GM18511 (cell line): Measurements from ENCODE around the gene MTUS2.

Source experiments
- ATAC-seq: cut with Tn5 transposase; IDR thresholded peaks from one replicate; pipeline ENCODE4 v1.9.1; 2021; ENCODE audit warnings: mild to moderate bottlenecking, moderate library complexity; ENCODE audit not compliant: unreplicated experiment

The MTUS2 gene

DNA sequence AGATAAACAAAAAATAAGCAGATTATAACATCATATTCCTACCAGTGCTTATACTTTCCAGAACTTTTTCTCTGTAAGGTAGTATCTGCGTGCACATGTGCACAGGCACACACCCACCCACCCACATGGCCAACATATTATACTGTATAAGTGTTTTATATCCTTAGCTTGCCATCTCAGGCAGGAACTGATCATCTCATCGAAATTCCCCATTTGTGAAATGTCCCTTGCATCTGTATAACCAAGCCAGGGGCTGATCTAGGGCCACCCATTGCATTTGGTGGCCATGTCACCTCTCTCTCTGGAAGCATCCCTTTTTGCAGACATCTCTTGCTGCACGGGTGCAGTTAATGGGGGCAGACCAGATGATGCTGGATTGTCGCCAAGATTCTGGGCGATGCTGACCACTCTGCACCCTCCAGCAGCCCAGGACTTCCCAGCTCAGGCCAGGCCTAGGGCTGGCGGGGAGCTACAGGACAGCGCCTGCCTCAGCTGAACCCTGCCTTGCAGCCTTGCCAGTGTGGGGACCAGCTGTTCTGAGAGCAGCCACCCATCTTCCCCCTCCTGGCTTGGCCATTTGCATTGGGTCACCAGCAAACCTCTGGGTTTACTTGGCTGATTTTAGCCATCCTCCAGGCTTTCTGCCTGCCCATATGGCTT, 679.5 kb downstream of the MTUS2 start:
- ATAC-seq, result no peak

DNA sequence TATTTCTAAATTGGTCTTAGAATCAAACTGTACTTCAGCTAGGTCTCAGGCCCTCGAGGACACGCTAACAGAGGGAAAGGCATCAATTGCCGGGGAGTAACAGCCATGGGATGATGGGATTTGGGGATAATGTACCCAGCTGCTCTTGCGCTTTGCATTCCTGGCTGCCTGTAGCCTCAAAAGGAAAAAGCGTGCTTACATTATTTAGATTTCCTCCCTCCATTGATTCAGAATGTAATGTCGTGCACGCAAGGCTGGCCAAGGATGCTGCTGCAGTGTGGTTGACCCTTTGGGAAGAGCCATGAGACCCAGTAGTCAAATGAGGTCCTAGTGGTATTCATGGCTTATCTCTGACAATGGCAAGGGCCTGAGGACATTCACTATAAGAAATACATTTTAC, 680.2 kb downstream of the MTUS2 start:
- ATAC-seq, result no peak

DNA sequence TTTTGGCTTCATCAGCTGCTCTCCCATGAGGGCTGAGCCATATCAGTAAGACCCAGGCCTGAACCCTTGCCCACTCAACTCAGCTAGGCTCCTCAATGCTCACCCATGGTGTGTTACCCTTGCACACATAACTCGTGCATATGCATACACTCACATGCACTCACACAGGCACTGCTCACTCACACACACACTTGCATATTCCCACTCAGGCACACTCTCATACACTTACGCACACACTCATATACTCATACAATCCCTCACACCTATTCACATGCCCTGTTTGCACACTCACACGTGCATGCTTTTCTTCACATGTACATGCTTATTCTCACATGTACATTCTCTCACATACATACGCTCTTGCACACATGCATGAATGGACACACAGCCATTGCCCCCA, 681.5 kb downstream of the MTUS2 start:
- no peak for ATAC-seq

DNA sequence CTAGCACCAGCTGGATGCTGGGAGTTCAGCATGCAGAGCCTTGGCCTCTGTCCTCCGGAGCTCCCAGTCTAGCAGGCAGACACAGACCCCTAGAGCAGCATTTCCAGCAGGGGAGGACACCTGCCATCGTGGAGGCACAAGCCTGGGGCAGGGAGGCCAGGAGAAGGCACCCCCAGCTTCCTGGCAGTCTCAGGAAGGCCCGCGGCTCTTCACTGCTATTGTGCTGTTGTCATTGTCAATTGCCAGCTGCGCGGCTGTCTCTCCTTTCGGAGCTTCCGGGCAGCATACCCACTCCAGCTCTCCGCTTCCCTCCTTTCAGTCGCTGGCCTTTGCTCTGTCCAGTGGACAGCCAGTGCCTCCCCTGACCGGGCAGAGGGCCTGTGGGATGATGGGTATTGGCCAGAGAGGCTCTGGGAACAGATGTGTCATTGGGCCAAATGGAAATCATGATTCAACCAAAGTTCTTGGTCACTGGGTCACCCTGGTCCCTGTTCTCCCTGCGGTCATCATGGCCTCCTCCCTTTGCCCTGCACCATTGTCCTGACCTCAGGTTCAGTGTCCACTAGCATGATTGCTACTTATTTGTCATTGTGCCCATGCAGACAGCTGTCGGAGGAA, 682.4 kb downstream of the MTUS2 start:
- no peak for ATAC-seq

DNA sequence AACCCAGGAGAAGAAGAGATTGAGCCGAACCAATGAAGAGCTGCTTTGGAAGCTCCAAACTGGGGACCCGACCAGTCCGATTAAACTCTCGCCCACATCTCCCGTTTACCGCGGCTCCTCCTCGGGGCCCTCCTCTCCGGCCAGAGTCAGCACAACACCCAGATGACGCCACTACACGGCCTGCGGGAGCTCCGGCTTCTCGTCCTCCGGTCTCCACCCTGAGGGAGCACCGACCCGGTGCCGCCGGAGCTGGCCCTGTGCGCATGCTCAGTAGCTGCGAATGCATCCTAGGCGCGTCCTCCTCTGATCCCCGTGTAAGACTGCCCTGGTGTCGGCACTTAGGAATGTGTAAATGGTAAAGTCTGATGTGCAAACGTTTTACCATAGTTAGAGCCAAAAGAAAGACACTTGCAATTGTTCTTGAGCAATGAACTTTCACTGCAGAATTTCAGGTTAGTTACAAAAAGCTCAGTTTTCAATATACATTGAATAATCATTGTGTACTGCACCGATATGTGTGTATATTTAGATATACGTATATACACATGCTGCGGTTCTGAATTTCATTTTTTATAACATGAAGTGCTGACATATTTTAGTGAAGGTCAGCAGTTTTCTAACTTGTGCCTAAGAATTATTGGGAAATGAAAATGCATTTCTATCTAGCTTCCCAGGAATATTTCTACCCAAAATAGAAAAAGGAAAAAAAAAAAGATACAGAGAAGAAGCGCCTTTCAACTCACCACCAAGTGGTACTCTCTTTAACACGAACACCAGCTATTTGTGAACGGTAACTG, 683.1 kb downstream of the MTUS2 start:
- no peak for ATAC-seq

DNA sequence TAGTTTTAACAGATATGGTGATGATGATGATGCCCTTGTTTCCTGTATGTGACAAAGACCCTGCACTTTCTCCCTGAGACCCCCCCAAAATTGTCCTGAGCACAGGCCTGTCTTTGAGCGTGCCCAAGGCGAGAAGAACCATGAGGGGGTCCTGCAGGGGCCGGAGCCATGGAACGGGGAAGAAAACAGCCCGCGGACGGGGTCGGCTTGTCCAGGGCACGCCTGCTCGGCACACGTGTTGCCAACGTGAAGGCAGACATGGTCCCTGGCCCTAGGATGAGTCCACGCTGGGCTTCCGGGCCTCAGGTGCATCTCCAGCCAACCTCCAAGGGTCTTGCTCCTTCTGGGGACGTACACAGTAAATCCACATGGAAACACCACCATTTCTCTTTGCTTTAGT, 684.6 kb downstream of the MTUS2 start:
- ATAC-seq, result no peak

DNA sequence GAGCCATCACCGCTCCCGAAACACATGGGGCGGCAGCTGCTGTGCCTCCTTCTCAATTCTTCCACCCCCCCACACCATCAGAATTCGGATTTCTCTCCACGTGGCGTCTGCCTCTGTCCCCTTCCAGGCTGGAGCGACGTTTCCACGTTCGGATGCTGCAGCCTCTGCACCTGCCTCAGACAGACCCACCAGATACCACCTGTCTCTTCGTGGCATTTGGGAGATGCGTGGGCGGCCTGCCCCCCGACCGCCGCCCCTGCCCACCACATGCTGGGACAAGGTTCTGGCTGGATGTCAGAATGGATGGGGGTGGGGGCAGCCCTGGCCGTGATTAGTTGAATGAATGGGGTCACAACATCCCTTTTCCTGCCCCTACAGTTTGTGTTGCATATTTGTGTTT, 685.4 kb downstream of the MTUS2 start:
- ATAC-seq, result no peak

DNA sequence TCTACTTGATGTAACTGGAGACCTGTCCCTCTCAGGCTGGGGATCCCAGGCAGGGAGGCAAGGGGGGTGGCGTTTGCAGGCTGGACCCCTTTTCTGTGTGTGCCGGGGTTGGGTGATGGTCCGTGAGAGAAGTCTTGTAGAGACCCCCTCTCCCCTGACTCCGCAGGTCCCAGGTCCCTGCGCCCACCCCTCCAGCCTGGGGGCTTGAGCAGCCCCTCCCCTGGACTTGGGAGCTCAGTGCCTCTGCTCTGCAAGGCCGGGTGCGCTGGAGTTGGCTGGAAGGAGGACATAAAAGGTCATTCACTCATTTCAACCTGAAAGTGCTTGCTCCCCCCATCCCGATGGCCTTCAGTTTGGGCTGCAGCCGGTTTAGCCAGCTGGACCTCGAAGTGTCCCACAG, 685.8 kb downstream of the MTUS2 start:
- no peak for ATAC-seq

DNA sequence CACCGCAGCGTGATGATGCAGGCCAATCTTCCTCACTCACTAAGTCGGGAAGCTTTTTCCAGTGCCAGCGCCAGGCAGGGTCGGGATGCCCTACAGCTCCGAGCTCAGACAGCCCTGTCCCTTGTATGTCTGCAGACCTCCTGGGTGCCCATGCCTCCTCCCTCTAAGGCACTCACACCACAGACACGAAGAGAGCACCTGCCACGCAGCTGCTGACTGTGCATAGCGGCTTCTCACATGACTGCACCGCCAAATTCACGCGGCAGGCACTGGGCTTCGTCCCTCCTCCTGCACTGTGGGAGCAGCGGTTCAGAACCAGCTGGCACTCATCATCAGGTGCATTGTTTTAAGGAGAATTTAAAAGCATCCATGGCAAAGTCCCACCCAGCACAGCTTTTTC, 687.2 kb downstream of the MTUS2 start:
- ATAC-seq, result no peak

DNA sequence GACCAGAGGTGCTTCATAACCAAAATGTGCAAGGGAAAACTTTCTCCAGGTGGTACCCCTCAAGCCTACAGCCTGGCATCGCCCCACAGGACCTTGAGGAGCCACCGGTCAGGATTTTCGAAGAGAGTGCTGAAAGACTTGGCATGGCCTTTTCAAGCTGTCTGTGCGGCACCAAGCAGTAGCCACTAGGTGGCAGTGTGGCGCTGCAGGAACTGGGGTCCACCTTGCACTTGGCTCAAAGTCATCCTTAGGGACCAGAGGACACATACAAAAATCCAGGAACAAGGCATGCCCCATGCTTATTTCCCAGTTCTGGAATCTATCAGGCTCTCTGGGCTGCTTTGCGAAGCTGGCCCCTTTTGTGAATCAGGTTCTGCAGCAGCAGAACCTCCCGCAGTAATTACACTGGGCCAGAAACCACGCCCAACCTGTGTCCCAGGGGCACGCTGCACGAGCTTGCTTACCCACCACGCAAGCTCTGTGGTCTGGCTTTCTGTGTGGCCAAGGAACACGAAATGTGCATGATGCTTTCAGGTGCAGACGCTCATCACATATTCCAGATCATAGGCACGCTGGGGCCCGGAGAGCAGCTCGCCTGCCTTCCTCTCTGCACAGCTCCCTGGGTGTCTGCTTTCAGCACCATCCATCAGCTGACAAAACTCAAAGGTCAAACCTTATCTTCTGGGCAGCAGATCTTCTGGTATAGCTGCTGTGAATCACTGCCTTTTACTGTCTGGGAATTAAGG, 688.2 kb downstream of the MTUS2 start:
- peak; percentile 86 for ATAC-seq

DNA sequence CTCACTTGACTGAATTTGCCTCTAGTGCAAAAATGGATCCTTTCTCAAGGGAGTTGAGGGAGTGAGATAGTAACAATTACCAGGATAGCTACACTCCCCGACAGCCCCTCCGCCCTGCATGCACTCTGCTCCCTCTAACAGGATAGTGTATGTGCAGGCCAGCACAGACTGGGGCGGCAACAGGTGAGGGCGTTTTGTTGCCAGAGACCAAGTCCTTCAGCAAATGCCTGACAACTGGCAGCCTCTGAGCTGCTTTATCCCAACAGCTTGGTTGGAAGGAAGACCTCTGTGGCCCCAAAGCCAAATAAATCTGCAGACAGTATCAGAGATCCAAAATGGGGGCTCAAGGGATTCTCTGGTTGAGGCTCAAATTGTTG, 688.7 kb downstream of the MTUS2 start:
- ATAC-seq, result no peak

DNA sequence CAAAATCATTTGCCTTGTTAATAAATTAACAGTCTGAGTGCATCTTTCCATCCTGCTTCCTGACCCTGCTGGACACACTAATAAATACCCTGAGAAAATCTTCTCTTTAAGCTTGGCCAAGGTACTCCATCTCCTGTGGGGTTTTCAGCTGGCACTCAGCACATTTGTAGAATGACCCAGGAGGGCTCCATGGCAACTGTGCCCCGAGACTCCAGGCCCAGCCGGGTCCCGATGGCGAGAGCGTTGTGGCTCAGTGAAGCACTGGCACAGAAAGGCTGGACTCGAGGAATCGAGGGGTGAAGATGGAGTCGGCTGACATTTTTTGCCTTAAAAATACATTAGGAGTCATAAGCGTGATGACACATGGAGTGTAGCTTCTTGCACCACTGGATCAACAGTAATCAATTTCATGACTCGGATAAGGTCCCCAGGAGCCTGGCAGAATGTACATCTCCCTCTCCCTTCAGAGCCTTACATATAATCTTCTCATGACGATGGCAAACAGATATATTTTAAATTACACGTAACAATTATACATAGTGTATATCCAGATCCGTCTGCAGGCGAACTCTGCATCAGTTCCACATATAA, 690.0 kb downstream of the MTUS2 start:
- ATAC-seq, result no peak

DNA sequence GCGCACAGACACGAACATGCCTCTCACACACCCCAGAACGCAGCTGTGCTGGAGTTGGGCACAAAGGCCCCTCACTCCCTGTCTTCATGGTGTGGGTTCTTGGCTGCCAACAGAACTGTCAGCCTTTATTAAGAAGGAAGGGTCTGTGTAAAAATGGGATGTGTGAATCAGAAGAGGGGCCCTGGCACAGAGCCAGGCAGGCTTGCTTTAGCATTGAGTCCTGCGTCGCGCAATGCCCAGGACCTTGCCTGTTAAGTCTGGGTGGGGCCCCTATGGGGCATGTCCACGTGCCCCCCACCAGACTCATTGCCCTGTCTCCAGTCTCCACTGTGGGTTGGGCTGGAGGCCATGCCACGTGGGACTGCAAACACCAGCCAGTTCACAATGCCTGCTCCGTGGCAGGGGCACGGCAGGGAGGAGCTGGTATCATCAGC, 690.5 kb downstream of the MTUS2 start:
- ATAC-seq, result no peak

DNA sequence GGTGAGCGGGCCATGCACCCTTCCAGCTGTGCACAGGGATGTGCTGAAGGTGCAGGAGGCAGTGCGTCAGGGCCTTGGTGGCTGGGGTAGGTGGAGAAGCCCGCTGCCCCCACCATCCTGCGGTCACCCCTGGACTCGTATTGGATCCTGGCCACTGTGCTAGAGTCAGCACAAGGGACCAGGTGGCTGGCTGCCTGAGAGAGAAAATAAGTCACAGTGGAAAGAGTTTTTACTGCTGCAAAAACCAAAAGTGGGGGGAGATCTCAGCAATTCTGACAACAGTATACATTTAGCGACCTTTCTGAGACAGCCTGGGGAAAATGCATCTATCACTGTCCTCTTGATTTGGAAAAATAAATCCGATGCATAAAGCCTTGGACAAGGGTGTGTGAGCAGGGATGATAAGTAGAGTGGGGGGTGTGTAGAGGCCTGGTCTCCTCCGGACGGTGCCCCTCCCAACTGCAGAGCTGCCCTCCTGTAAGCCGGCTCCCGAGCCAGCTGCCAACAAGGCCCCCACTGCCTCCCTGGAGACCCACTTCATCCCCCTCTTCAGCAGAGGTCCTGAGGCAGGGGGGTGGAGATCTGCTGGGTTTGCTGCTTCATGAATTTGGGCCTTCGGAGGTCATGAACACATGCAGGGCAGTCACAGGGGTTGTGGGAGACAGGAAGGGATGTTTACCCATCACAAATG, 691.1 kb downstream of the MTUS2 start:
- ATAC-seq, result no peak

DNA sequence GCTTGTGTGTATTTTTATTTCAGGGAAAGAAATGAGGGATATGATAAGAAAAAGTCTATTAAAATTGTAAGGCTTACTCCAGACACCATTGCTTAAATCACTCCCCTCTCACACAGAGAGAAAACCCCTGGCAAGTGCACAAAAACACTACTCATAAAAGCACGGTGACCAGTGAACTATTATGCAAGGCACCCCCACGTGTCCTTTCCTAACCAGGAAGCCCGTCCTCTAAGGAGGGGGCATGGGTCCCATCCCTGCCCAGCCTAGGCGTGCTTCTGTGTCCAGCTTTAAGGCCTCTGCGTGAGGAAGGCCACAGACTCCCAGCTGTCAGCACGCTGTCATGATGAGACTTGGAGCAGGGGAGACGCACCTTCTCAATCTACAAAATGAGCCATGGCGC, 691.8 kb downstream of the MTUS2 start:
- no peak for ATAC-seq

DNA sequence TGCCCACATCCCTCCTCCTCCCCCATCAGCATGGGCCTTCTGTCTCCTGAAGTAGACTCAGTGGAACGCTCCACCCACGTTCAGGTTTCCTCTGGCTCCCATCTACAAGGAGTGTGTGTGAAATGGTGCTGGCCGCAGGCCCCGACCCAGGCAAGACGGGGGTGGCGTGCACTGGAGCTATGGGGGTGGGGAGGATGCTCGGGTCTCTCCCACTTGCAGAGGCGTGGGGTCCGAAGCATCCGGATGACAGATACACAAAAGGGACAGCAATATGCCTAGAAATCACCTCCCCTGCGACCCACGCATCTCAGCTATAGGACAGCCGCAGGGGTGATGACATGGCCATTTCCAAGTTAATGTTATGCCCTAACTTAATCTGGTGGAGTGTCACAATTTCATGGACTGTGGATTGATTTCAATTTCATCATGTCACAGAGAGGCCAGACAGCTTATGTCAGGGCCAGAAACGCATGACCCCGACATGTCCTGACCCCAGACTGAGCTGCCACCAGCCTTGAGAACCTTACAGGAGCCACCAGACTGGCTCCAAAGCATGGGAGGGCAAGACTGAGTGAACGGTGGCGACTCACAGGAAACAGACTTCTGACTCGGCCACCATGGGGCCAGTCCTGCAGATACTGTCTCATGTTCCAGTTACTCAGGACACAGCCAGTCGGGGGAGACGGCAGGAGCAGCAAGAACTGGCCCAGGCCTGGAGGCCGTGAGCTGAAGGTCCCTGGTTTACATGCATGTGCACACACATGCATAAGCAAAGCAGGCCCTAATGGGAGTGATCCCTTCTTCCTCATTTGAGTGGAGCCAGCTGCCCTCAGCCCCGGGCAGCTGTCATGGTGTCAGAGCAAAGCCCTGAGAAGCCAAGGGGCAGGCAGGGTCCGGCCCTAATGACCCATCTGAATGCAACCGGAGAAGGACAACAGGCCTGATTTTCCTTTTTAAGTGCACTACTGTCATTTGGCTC, 693.2 kb downstream of the MTUS2 start:
- no peak for ATAC-seq

DNA sequence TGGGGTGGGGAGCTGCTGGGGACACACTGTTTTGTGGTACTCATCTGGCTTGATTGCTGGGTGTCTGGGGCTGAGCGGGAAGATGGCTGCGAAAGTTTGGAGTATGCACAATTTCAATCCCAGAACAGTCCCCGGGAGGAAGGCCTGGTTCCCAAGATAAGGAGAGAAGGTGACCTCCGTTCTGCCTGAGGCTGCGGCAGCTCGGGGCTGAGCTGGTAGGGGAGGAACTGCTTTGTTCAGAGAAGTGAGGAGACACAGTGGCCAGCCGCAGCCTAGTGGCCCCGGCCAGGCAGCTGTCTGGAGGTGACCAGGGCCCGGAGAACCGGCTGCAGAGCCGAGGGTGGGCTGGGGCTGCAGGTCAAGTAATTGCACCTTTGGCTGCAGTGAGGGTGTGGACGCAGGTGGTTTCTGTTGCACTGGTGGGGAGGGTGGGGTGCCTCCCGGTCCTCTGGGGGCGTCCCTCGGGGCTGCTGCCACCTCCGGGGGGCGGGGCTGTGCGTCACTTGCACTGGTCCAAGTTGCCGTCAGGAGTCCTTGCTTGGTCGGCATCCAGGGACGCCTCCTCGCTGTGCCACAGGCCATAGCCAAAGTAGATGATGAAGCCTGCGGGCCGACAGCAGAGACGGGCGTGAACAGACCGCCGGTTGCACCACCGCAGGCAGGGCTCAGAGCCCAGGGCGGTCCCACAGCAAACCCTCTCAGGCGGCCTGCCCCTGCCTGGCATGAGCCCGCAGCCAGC, 694.0 kb downstream of the MTUS2 start:
- no peak for ATAC-seq

DNA sequence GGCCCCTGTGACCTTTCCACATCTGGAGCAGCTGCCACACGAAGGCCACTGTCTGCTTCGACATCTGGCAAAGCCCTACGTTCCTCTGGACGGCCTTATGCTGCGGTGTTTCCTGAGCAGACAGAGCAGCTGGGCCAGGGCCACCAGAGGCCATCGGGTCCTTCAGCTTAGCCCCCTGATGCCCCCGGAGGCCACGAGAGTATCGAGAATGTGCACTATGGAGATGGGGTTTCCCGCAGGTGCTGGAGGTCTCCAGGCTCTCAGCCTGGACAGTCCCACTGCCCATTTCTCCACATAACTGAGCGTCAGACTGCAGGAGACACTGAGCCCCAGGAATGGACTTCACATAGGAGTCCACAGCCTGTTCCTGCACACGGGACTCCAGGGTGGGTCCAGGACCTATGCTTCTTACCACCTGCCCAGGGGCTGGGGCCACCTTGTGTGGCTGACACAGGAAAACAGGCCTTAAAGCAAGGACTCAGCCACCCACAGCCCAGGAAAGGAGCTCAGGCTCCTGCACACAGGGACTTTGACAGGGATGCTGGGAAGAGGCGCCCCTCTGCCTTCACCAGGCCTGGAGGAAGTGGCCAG, 694.7 kb downstream of the MTUS2 start:
- no peak for ATAC-seq
